ENCODE results near the gene PAEP. TPM values are rescaled to one million over a fixed set of nuclear protein-coding genes. Genes with fewer than 3 reads are reported as not detected.

The PAEP gene
- total RNA-seq, 2 donors from 2014 or later = 3.0 TPM; not detected in 1

GRCh38 chr9:135555203-135555602, 6.4 kb upstream of the PAEP start:
- Histone ChIP-seq H3K27ac (no peak overlapping the region), H3K36me3 (no peaks in the 10 kb centered on the region), H3K27me3 (replicated peaks; ENCODE audit: insufficient read depth) (no peaks in the 10 kb centered on the region), H3K4me3 (no peak overlapping the region), H3K4me1 (replicated peaks) (no peaks in the 10 kb centered on the region), H3K9me3 (no peaks in the 10 kb centered on the region)
- no peak for DNase-seq (ENCODE audit: low spot score)
- TF ChIP-seq POLR2A (IDR thresholded peaks at IDR 0.05) (no peak), POLR2AphosphoS5 (IDR thresholded peaks at IDR 0.05) (no peak)
- TF ChIP-seq, protein P1, sequence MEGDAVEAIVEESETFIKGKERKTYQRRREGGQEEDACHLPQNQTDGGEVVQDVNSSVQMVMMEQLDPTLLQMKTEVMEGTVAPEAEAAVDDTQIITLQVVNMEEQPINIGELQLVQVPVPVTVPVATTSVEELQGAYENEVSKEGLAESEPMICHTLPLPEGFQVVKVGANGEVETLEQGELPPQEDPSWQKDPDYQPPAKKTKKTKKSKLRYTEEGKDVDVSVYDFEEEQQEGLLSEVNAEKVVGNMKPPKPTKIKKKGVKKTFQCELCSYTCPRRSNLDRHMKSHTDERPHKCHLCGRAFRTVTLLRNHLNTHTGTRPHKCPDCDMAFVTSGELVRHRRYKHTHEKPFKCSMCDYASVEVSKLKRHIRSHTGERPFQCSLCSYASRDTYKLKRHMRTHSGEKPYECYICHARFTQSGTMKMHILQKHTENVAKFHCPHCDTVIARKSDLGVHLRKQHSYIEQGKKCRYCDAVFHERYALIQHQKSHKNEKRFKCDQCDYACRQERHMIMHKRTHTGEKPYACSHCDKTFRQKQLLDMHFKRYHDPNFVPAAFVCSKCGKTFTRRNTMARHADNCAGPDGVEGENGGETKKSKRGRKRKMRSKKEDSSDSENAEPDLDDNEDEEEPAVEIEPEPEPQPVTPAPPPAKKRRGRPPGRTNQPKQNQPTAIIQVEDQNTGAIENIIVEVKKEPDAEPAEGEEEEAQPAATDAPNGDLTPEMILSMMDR (IDR thresholded peaks at IDR 0.05) = no peak
- intact Hi-C loops (cut with DNase I) = no loop called here
- WGBS = 76% methylated on average over 5 of the region's 5 CpGs

DNA sequence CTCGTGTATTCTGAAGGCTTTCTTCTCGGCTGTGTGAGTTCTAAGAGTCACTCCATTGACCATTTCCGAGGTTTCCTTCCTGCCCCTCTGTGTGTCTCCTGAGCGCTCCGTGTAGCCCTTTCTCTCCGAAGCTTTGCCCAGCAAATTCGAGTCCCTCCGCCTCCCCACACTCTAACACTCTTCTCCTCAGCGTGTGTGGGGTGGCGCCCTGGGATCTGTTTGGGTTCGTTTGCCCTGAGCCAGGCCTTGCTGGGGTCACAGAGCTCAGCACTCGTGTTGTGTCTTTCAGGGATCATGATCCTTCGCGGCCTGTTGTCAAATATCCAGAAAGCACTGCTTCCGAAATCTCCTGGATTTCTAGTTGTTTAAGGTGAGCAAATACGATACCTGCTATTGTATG, 5.6 kb upstream of the PAEP start:
- 74% methylated on average over 16 of the region's 16 CpGs for WGBS

DNA sequence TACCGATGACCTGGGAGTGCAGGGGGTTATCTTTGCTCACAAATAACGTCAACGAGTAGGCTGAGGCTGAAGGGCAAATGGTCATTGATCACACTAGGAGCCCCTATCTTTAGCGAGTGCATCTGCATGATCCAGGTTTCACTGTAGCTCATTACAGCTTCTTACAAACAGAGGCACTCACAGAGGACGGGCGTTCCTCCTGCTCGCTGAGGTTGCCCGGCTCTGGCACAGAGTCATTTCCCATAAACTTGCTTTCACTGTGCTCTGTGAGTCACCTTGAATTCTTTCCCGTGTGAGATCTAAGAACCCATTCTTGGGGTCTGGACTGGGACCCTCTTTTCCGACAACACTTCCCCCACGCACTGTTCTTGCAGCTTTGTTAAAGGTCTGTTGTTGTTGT, 1.9 kb upstream of the PAEP start:
- H3K27me3 ChIP-seq (replicated peaks; ENCODE audit: insufficient read depth) = no peaks in the 10 kb centered on the region
- no peaks in the 10 kb centered on the region for H3K9me3 ChIP-seq
- WGBS = 45% methylated on average over 11 of the region's 11 CpGs
- intact Hi-C loops (cut with DNase I) = no loop called here
- no peaks in the 10 kb centered on the region for H3K36me3 ChIP-seq
- DNase-seq (ENCODE audit: low spot score) = no peak
- H3K27ac ChIP-seq = no peak overlapping the region
- TF ChIP-seq, protein P1 (IDR thresholded peaks at IDR 0.05) = no peak
- TF ChIP-seq POLR2A (IDR thresholded peaks at IDR 0.05) (no peak), POLR2AphosphoS5 (IDR thresholded peaks at IDR 0.05) (no peak)
- no peak overlapping the region for H3K4me3 ChIP-seq
- H3K4me1 ChIP-seq (replicated peaks) = no peaks in the 10 kb centered on the region

More for the DNA sequence above, 5.6 kb upstream of the PAEP start:
- intact Hi-C loops (cut with DNase I) = no loop called here
- Histone ChIP-seq H3K9me3 (no peaks in the 10 kb centered on the region), H3K36me3 (no peaks in the 10 kb centered on the region), H3K27ac (no peak overlapping the region), H3K4me3 (no peak overlapping the region), H3K27me3 (replicated peaks; ENCODE audit: insufficient read depth) (no peaks in the 10 kb centered on the region), H3K4me1 (replicated peaks) (no peaks in the 10 kb centered on the region)
- TF ChIP-seq, protein P1 (IDR thresholded peaks at IDR 0.05) = no peak
- TF ChIP-seq POLR2AphosphoS5 (IDR thresholded peaks at IDR 0.05) (no peak), POLR2A (IDR thresholded peaks at IDR 0.05) (no peak)
- DNase-seq (ENCODE audit: low spot score) = no peak

DNA sequence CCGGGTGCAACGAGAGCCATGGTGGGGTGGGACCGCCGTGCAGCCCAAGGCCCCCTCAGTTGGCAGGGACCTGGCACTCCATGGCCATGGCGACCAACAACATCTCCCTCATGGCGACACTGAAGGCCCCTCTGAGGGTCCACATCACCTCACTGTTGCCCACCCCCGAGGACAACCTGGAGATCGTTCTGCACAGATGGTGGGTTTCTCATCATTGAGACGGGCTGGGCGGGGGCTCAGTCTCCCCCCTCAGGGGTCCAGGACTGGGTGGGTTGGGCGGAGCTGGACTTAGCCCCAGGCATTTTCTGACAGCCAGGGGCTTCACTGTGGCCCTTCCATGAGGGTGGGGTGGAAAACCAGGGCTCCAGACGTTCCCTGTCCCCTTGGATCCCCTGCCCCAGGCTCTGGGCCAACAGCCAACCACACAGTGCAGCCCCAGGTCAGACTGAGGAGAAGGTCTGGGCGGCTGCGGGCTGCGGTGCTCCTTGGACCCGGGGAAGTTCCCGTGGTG, 734 bp downstream of the PAEP start:
- WGBS = 77% methylated on average over 17 of the region's 17 CpGs
- no peak for DNase-seq (ENCODE audit: low spot score)
- Histone ChIP-seq H3K36me3 (no peaks in the 10 kb centered on the region), H3K27me3 (replicated peaks; ENCODE audit: insufficient read depth) (peaks cover 7% of the 10 kb centered on the region), H3K9me3 (no peaks in the 10 kb centered on the region), H3K4me1 (replicated peaks) (no peaks in the 10 kb centered on the region), H3K4me3 (no peak overlapping the region), H3K27ac (no peak overlapping the region)
- TF ChIP-seq POLR2AphosphoS5 (IDR thresholded peaks at IDR 0.05) (no peak), POLR2A (IDR thresholded peaks at IDR 0.05) (no peak)
- TF ChIP-seq, protein P1 (IDR thresholded peaks at IDR 0.05) = no peak
- intact Hi-C loops (cut with DNase I) = no loop called here

DNA sequence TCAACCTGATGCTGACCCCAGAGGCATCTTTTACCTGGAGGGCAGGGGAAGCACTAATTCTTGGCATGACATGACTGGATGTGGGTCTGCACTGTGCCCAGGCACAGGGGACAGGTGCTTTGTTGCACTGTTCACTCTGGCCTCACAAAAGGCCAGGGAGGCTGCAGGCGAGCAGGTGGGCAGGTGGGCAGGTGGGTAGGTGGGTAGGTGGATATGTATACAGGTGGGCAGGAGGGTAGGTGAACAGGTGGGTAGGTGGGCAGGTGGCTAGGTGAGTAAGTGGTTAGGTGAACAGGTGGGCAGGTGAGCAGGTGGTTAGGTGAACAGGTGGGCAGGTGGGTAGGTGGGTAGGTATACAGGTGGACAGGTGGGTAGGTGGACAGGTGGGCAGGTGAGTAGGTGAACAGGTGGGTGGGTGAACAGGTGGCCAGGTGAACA, 1.5 kb downstream of the PAEP start:
- Histone ChIP-seq H3K4me1 (replicated peaks) (no peaks in the 10 kb centered on the region), H3K36me3 (no peaks in the 10 kb centered on the region), H3K27ac (no peak overlapping the region), H3K4me3 (no peak overlapping the region), H3K27me3 (replicated peaks; ENCODE audit: insufficient read depth) (peaks cover 7% of the 10 kb centered on the region), H3K9me3 (no peaks in the 10 kb centered on the region)
- intact Hi-C loops (cut with DNase I) = no loop called here
- DNase-seq (ENCODE audit: low spot score) = no peak
- no peak for TF ChIP-seq POLR2AphosphoS5 (IDR thresholded peaks at IDR 0.05)
- TF ChIP-seq, protein P1 (IDR thresholded peaks at IDR 0.05) = no peak
- TF ChIP-seq POLR2A (IDR thresholded peaks at IDR 0.05) = no peak
- 81% methylated on average over 1 of the region's 1 CpG for WGBS

Data from prostate gland (tissue), 2 donors.